Spleen (tissue), 11 donors: ENCODE results near the gene ORC6. TPM values are rescaled to one million over a fixed set of nuclear protein-coding genes. Genes with fewer than 3 reads are reported as not detected.

Experiments used
- DNase-seq: peaks from one replicate; pipeline ENCODE4 v3.0.0-alpha.2; 2020
- H3K27ac ChIP-seq, 8 donors: fragments of 200-600 bp; sonication (generic) in 7 of 8; 1 replicate in 4 of 8; 2 replicates in 4 of 8; pipeline versions ENCODE4 v1.5.0 to v1.8.0; 2016 to 2021; ENCODE audit warnings: inconsistent platforms in 4 of 8, mild to moderate bottlenecking in 4 of 8, moderate library complexity in 1 of 8
- H3K27me3 ChIP-seq, 7 donors: fragments of 200-600 bp; sonication (generic) in 6 of 7; replicated peaks in 1 of 7; 1 replicate in 4 of 7; 2 replicates in 3 of 7; pipeline versions ENCODE4 v1.5.0 to v1.8.0; 2016 to 2021; ENCODE audit warnings: inconsistent platforms in 3 of 7, mild to moderate bottlenecking in 1 of 7
- H3K36me3 ChIP-seq, 6 donors: fragments of 200-600 bp; sonication (generic) in 5 of 6; 1 replicate in 4 of 6; 2 replicates in 2 of 6; pipeline versions ENCODE4 v1.5.0 to v1.8.0; 2016 to 2021; ENCODE audit warnings: inconsistent platforms in 2 of 6
- H3K4me1 ChIP-seq, 6 donors: fragments of 200-600 bp; sonication (generic) in 5 of 6; 1 replicate in 3 of 6; 2 replicates in 3 of 6; pipeline versions ENCODE4 v1.5.0 to v1.8.0; 2016 to 2021; ENCODE audit warnings: inconsistent platforms in 3 of 6
- H3K4me3 ChIP-seq, 8 donors: fragments of 200-600 bp; sonication (generic) in 7 of 8; 1 replicate in 4 of 8; 2 replicates in 4 of 8; pipeline versions ENCODE4 v1.5.0 to v1.8.0; 2016 to 2021; ENCODE audit warnings: inconsistent platforms in 4 of 8, mild to moderate bottlenecking in 4 of 8, moderate library complexity in 2 of 8
- H3K9me3 ChIP-seq, 8 donors: fragments of 200-600 bp; sonication (generic) in 7 of 8; 1 replicate in 4 of 8; 2 replicates in 4 of 8; pipeline versions ENCODE4 v1.5.0 to v1.8.0; 2016 to 2021; ENCODE audit warnings: inconsistent platforms in 4 of 8
- CTCF ChIP-seq, 11 experiments: fragments of 200-600 bp in 7 of 11; fragments of 450-650 bp in 4 of 11; sonication (generic) in 4 of 11; IDR thresholded peaks in 8 of 11; conservative IDR thresholded peaks in 3 of 11; 1 replicate in 7 of 11; 2 replicates in 4 of 11; pipeline versions ENCODE4 v1.4.0 to v1.8.0; 2016 to 2021; ENCODE audit warnings: antibody characterized with exemption in 11 of 11, inconsistent platforms in 4 of 11, mild to moderate bottlenecking in 1 of 11
- POLR2A ChIP-seq, 3 donors: fragments of 450-650 bp; IDR thresholded peaks; one replicate each; pipeline ENCODE4 v1.5.1; 2017; ENCODE audit warnings: antibody characterized with exemption in 3 of 3, mild to moderate bottlenecking in 1 of 3
- POLR2AphosphoS5 ChIP-seq, 3 donors: sonication (generic); formaldehyde crosslinking; IDR thresholded peaks; one replicate each; pipeline ENCODE4 v1.5.1; 2017; ENCODE audit warnings: antibody characterized with exemption in 3 of 3
- WGBS, 5 donors: extraction: QIAGEN DNeasy Blood & Tissue Kit in 3 of 5; methylation state at CpG; one replicate each; pipeline versions ENCODE4 v1.1.5 to v1.1.7; 2013 to 2018; 5-methylcytosine and 5-hydroxymethylcytosine counted together
- intact Hi-C: fragments of 100-400 bp; cut with DNase I; formaldehyde crosslinking; loops from one replicate; pipeline ENCODE4 v1.15.0; 2023; ENCODE audit warnings: low total_unique reads
- polyA plus RNA-seq, 3 donors: library from polyadenylated mRNA; stranded (reverse); fragments of 200-250 nt; gene quantifications; one replicate each; pipeline ENCODE4 v1.2.1, GENCODE V29; 2013
- total RNA-seq, 7 donors: library from RNA; depleted of rRNA in 3 of 7; stranded (reverse); fragments of >200 nt in 3 of 7; fragmentation: NEBNext Ultra II Directional in 4 of 7; extraction: Animal tissue kit (Norgen Biotek cat#: 25700) in 4 of 7; gene quantifications; one replicate each; pipeline versions ENCODE4 v1.1.0 to v1.2.1, GENCODE V29; 2016 to 2021
- donor health status: healthy with polysubstance abuse.
- donor health status: DM: no; HTN: no; CAD: no; lungs with moderate emphysema.
- donor health status: DM: no; HTN: no; CAD: no.
- donor health status: Bipolar disorder and iron deficiency.
- donor health status: healthy.
- donor health status: DM: no; HTN: no; CAD: no.
- donor health status: DM: yes; HTN: yes; CAD: no.

ORC6 gene
- total and polyA plus RNA-seq, 10 donors = 3.1 to 11.4 (median 7.3) TPM

- intact Hi-C loops = no loop called here
- no peak for DNase-seq
- Histone ChIP-seq H3K27ac (no peak overlapping the region), H3K4me1 (no peaks in the 10 kb centered on the region), H3K4me3 (no peak overlapping the region), H3K27me3 (no peaks in the 10 kb centered on the region), H3K36me3 (peaks cover 0 to 30% (median 0%) of the 10 kb centered on the region in 6 donors), H3K9me3 (peaks cover 0 to 9% (median 0%) of the 10 kb centered on the region in 8 donors)
- WGBS, 5 donors = 93 to 98% (median 95%) methylated on average over 5 of the region's 5 CpGs
- no peak for TF ChIP-seq POLR2AphosphoS5 (IDR thresholded peaks at IDR 0.05)
- no peak for TF ChIP-seq CTCF (IDR thresholded peaks at IDR 0.05 in 8 of 11, conservative IDR thresholded peaks at IDR 0.05 in 3 of 11)
- no peak for TF ChIP-seq POLR2A (IDR thresholded peaks at IDR 0.05)
These were observed 39.2 kb upstream of the ORC6 start for GRCh38 chr16:46650254-46650623.

DNA sequence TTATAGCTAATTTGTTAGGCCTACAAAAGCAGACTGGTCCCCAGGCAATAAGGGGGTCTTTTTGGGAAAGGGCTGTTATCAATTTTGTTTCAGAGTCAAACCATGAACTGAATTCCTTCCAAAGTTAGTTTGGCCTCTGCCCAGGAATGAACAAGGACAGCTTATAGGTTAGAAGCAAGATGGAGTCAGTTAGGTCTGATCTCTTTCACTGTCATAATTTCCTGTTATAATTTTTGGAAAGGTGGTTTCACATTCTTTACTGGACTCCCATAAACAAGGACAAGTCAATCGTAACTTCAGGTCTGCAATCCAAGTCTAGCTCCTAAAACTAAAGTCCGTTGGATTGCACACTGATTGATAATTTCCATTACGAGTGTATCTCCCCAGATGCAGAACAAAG, 38.2 kb upstream of the ORC6 start:
- TF ChIP-seq CTCF (IDR thresholded peaks at IDR 0.05 in 8 of 11, conservative IDR thresholded peaks at IDR 0.05 in 3 of 11) (no peak), POLR2AphosphoS5 (IDR thresholded peaks at IDR 0.05) (no peak)
- intact Hi-C loops = no loop called here
- no peaks in the 10 kb centered on the region for H3K27me3 ChIP-seq
- WGBS, 5 donors = 81 to 92% (median 89%) methylated on average over 3 of the region's 3 CpGs
- DNase-seq = no peak
- no peaks in the 10 kb centered on the region for H3K9me3 ChIP-seq
- no peaks in the 10 kb centered on the region for H3K4me1 ChIP-seq
- H3K4me3 ChIP-seq = no peak overlapping the region
- H3K27ac ChIP-seq = no peak overlapping the region
- H3K36me3 ChIP-seq = peaks cover 0 to 40% (median 0%) of the 10 kb centered on the region in 6 donors

DNA sequence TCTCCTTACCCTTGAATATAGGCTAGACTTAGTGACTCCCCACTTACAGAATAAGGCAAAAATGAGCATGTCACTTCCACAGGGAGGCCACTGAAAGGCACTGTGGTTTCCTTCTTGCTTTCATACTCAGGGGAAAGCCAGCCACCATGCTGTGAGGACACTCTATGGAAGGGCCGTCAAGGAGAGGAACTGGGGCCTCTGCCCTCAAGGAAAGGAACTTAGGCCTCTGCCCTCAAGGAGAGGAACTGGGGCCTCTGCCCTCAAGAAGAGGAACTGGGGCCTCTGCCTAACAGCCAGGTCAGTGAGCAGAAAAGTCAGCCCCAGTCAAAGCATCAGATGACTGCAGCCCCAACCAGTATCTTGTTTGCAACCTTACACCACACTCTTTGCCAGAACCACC, 30.5 kb upstream of the ORC6 start:
- intact Hi-C loops = no loop called here
- H3K4me1 ChIP-seq = peaks cover 0 to 25% (median 9%) of the 10 kb centered on the region in 6 donors
- H3K9me3 ChIP-seq = no peaks in the 10 kb centered on the region
- H3K27me3 ChIP-seq = no peaks in the 10 kb centered on the region
- 8 to 29% (median 14%) methylated on average over 1 of the region's 1 CpG for WGBS, 5 donors
- peak; percentile 83 for DNase-seq
- TF ChIP-seq POLR2A (IDR thresholded peaks at IDR 0.05) = no peak
- no peak for TF ChIP-seq CTCF (IDR thresholded peaks at IDR 0.05 in 8 of 11, conservative IDR thresholded peaks at IDR 0.05 in 3 of 11)
- TF ChIP-seq POLR2AphosphoS5 (IDR thresholded peaks at IDR 0.05) = peak in 2 of 3 donors; percentile 31 to 63
- H3K36me3 ChIP-seq = peaks cover 2 to 91% (median 45%) of the 10 kb centered on the region in 6 donors
- no peak overlapping the region for H3K4me3 ChIP-seq
- peak overlapping the region in 4 of 8 donors; percentile 22 to 66 (median 43) for H3K27ac ChIP-seq

DNA sequence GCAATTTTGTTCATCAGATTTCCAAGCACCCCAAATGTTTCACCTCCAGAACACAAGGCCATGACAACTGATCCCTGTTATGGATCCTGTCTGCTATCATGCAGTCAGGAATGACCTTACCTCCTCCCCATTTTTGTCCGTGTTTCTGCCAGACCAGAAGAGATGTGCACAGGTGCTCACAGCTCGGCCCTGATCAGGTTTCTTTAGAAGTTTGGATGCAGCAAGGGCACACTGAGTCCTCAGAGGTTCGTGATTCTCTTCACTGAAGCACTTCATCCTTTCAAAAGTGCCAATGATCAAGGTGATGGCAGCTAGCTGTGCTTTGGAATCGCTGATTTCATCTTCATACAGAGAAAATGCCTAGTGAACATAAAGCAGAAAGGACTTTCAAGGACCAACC, 27.3 kb upstream of the ORC6 start:
- TF ChIP-seq CTCF (IDR thresholded peaks at IDR 0.05 in 8 of 11, conservative IDR thresholded peaks at IDR 0.05 in 3 of 11) (no peak), POLR2A (IDR thresholded peaks at IDR 0.05) (no peak), POLR2AphosphoS5 (IDR thresholded peaks at IDR 0.05) (no peak)
- no peaks in the 10 kb centered on the region for H3K9me3 ChIP-seq
- no peak overlapping the region for H3K4me3 ChIP-seq
- WGBS, 5 donors = 68 to 72% (median 71%) methylated on average over 4 of the region's 4 CpGs
- no peak for DNase-seq
- H3K4me1 ChIP-seq = peaks cover 0 to 25% (median 9%) of the 10 kb centered on the region in 6 donors
- H3K27ac ChIP-seq = no peak overlapping the region
- H3K27me3 ChIP-seq = no peaks in the 10 kb centered on the region
- intact Hi-C loops = no loop called here
- H3K36me3 ChIP-seq = peaks cover 2 to 100% (median 76%) of the 10 kb centered on the region in 6 donors
